HEK293 (cell line): Measurements from ENCODE around the gene PER1.

ENCODE experiments used
- CTCF ChIA-PET: fragments of 350-600 bp; formaldehyde crosslinking; extraction: SDS; loops from one replicate; lab custom pipeline; 2021; ENCODE audit warnings: antibody characterized with exemption; lab: Yijun Ruan, JAX
- POLR2A ChIA-PET: fragments of 300-600 bp; formaldehyde crosslinking; extraction: SDS; loops from one replicate; lab custom pipeline; 2020; ENCODE audit warnings: antibody characterized with exemption, inconsistent platforms; lab: Yijun Ruan, JAX
- H3K27ac ChIP-seq: fragments of 200-500 bp; sonication (Bioruptor generic); 2 replicates; pipeline ENCODE4 v1.5.1; 2014; ENCODE audit warnings: low read depth, low read length, control low read depth, inconsistent platforms; ENCODE audit errors: extremely low read depth
- H3K36me3 ChIP-seq, 2 experiments: fragments of 200-500 bp in 1 of 2; sonication (Bioruptor generic) in 1 of 2; 1 replicate in 1 of 2; 2 replicates in 1 of 2; pipeline ENCODE4 v1.5.1; 2014 to 2017; ENCODE audit warnings: inconsistent platforms in 2 of 2, low read length in 2 of 2; ENCODE audit not compliant: control insufficient read depth in 2 of 2, insufficient read depth in 1 of 2
- H3K4me1 ChIP-seq: fragments of 200-500 bp; sonication (Bioruptor generic); 2 replicates; pipeline ENCODE4 v1.5.1; 2014; ENCODE audit warnings: mild to moderate bottlenecking, low read length, inconsistent platforms; ENCODE audit not compliant: control insufficient read depth, insufficient read depth
- H3K4me3 ChIP-seq: 2 replicates; pipeline ENCODE4 v1.5.1; 2011; ENCODE audit warnings: low read depth, mild to moderate bottlenecking, control low read depth, low read length, moderate library complexity
- H3K9me3 ChIP-seq: fragments of 200-500 bp; sonication (Bioruptor generic); 2 replicates; pipeline ENCODE4 v1.5.1; 2014; ENCODE audit warnings: low read depth, low read length, inconsistent platforms; ENCODE audit not compliant: control insufficient read depth, insufficient read depth
- GLIS2 ChIP-seq: fragments of 450-650 bp; formaldehyde crosslinking; IDR thresholded peaks from 2 replicates; pipeline ENCODE4 v1.5.1; 2016; ENCODE audit warnings: missing biosample characterization, missing genetic modification characterization
- HOXD13 ChIP-seq: sonication (generic); formaldehyde crosslinking; IDR thresholded peaks from 2 replicates; pipeline ENCODE4 v1.8.0; 2022; ENCODE audit warnings: missing genetic modification reagents, borderline replicate concordance
- PATZ1 ChIP-seq: fragments of 450-650 bp; formaldehyde crosslinking; IDR thresholded peaks from 2 replicates; pipeline ENCODE4 v1.5.1; 2016; ENCODE audit warnings: missing biosample characterization, missing genetic modification characterization
- PRDM1 ChIP-seq: fragments of 450-650 bp; formaldehyde crosslinking; IDR thresholded peaks from 2 replicates; pipeline ENCODE4; 2016; ENCODE audit warnings: missing biosample characterization, missing genetic modification characterization
- PRDM10 ChIP-seq: fragments of 450-650 bp; formaldehyde crosslinking; IDR thresholded peaks from 2 replicates; pipeline ENCODE4 v1.5.1; 2016; ENCODE audit warnings: missing biosample characterization, missing genetic modification characterization
- ZBTB1 ChIP-seq: fragments of 450-650 bp; formaldehyde crosslinking; IDR thresholded peaks from 2 replicates; pipeline ENCODE4 v1.5.1; 2016; ENCODE audit warnings: missing biosample characterization, missing genetic modification characterization
- ZBTB6 ChIP-seq: fragments of 450-650 bp; formaldehyde crosslinking; IDR thresholded peaks from 2 replicates; pipeline ENCODE4 v1.5.1; 2017; ENCODE audit warnings: missing biosample characterization, missing genetic modification characterization
- ZIC2 ChIP-seq: fragments of 450-650 bp; formaldehyde crosslinking; IDR thresholded peaks from 2 replicates; pipeline ENCODE4 v1.5.1; 2016; ENCODE audit warnings: missing biosample characterization, missing genetic modification characterization
- ZNF146 ChIP-seq: fragments of 450-650 bp; formaldehyde crosslinking; IDR thresholded peaks from 2 replicates; pipeline ENCODE4 v1.5.1; 2016; ENCODE audit warnings: missing biosample characterization, missing genetic modification characterization
- ZNF18 ChIP-seq: fragments of 450-650 bp; formaldehyde crosslinking; IDR thresholded peaks from 2 replicates; pipeline ENCODE4 v1.5.1; 2016; ENCODE audit warnings: missing biosample characterization, missing genetic modification characterization
- ZNF202 ChIP-seq: fragments of 450-650 bp; formaldehyde crosslinking; IDR thresholded peaks from 2 replicates; pipeline ENCODE4 v1.5.1; 2016; ENCODE audit warnings: missing biosample characterization, missing genetic modification characterization, borderline replicate concordance
- ZNF239 ChIP-seq: fragments of 450-650 bp; formaldehyde crosslinking; IDR thresholded peaks from 2 replicates; pipeline ENCODE4 v1.5.1; 2016; ENCODE audit warnings: missing biosample characterization, missing genetic modification characterization
- ZNF302 ChIP-seq: fragments of 450-650 bp; formaldehyde crosslinking; IDR thresholded peaks from 2 replicates; pipeline ENCODE4 v1.5.1; 2016; ENCODE audit warnings: missing biosample characterization, missing genetic modification characterization, low read depth
- ZNF362 ChIP-seq: fragments of 450-650 bp; formaldehyde crosslinking; IDR thresholded peaks from 2 replicates; pipeline ENCODE4 v1.5.1; 2016; ENCODE audit warnings: missing biosample characterization, missing genetic modification characterization
- ZNF366 ChIP-seq: fragments of 450-650 bp; formaldehyde crosslinking; conservative IDR thresholded peaks from 2 replicates; pipeline ENCODE4 v1.5.1; 2016; ENCODE audit warnings: missing biosample characterization, missing genetic modification characterization
- ZNF398 ChIP-seq: fragments of 450-650 bp; formaldehyde crosslinking; IDR thresholded peaks from 2 replicates; pipeline ENCODE4 v1.5.1; 2017; ENCODE audit warnings: missing biosample characterization, missing genetic modification characterization
- ZNF530 ChIP-seq: fragments of 450-650 bp; formaldehyde crosslinking; IDR thresholded peaks from 2 replicates; pipeline ENCODE4 v1.5.1; 2016; ENCODE audit warnings: low read depth, missing biosample characterization, missing genetic modification characterization
- ZNF561 ChIP-seq: fragments of 450-650 bp; IDR thresholded peaks from 2 replicates; pipeline ENCODE4 v1.5.1; 2018; ENCODE audit warnings: missing biosample characterization, missing genetic modification characterization, borderline replicate concordance
- ZNF600 ChIP-seq: fragments of 450-650 bp; formaldehyde crosslinking; IDR thresholded peaks from 2 replicates; pipeline ENCODE4 v1.5.1; 2016; ENCODE audit warnings: missing biosample characterization, missing genetic modification characterization
- ZNF629 ChIP-seq: fragments of 450-650 bp; formaldehyde crosslinking; IDR thresholded peaks from 2 replicates; pipeline ENCODE4 v1.5.1; 2017; ENCODE audit warnings: missing biosample characterization, missing genetic modification characterization
- ZNF639 ChIP-seq: fragments of 450-650 bp; formaldehyde crosslinking; IDR thresholded peaks from 2 replicates; pipeline ENCODE4 v1.5.1; 2016; ENCODE audit warnings: missing biosample characterization, missing genetic modification characterization
- ZNF660 ChIP-seq: fragments of 450-650 bp; IDR thresholded peaks from 2 replicates; pipeline ENCODE4 v1.5.1; 2018; ENCODE audit warnings: missing biosample characterization, mild to moderate bottlenecking, missing genetic modification characterization
- ZNF777 ChIP-seq: fragments of 450-650 bp; formaldehyde crosslinking; IDR thresholded peaks from 2 replicates; pipeline ENCODE4 v1.5.1; 2017; ENCODE audit warnings: missing biosample characterization, missing genetic modification characterization, borderline replicate concordance

Gene PER1

GRCh38 chr17:8122422-8122923 is 29.7 kb downstream of the PER1 start:
- H3K36me3 ChIP-seq = no peaks in the 10 kb centered on the region
- H3K9me3 ChIP-seq = no peaks in the 10 kb centered on the region
- H3K4me1 ChIP-seq = peaks cover 14% of the 10 kb centered on the region
- peak overlapping the region; percentile 70 for H3K4me3 ChIP-seq
- no peak overlapping the region; the same call in 1 of the 2 replicates for H3K27ac ChIP-seq
- CTCF ChIA-PET = interaction anchor here (0.6 to 4.1 kb wide), 16 partner anchors 9 to 663 kb away, joined by 3 to 33 read pairs (median 4); no protein-coding TSS in a partner anchor
- POLR2A ChIA-PET = interaction anchor here (0.6 to 3.5 kb wide), 12 partner anchors 17 to 760 kb away, joined by 4 to 27 read pairs (median 4); partner anchors contain the start of genes AURKB, BORCS6 and CTC1
- TF ChIP-seq GLIS2 (tag by site-specific recombination) (peak; percentile 13; the same call in 1 of the 2 replicates), ZBTB6 (tag by site-specific recombination) (peak; percentile 53; the same call in 1 of the 2 replicates), ZNF239 (tag by site-specific recombination) (no peak), PRDM10 (peak; percentile 87), HOXD13 (no peak), ZNF202 (tag by site-specific recombination) (no peak), ZNF600 (tag by site-specific recombination) (peak; percentile 55), PATZ1 (tag by site-specific recombination) (peak; percentile 92), ZNF660 (tag by site-specific recombination) (0 out of 2 replicates have a peak, but pooled peaks have one; percentile 16), ZNF302 (tag by site-specific recombination) (no peak), ZNF146 (tag by site-specific recombination) (no peak), ZNF639 (no peak), PRDM1 (tag by site-specific recombination) (peak; percentile 97), ZNF530 (tag by site-specific recombination) (no peak), ZNF18 (tag by site-specific recombination) (no peak), ZNF366 (tag by site-specific recombination) (peak; percentile 84), ZIC2 (tag by site-specific recombination) (no peak), ZNF561 (peak; percentile 23; the same call in 1 of the 2 replicates), ZNF629 (peak; percentile 15; the same call in 1 of the 2 replicates), ZNF777 (tag by site-specific recombination) (peak; percentile 58; the same call in 1 of the 2 replicates), ZNF398 (peak; percentile 89), ZBTB1 (peak; percentile 67; the same call in 1 of the 2 replicates), ZNF362 (tag by site-specific recombination) (no peak)
